CD4-positive, alpha-beta T cell treated with Interleukin-15 for 1 hour (primary cell): ENCODE data around the gene ATAD1.
"Not testable (repeated sequence)": the region's sequence is repeated elsewhere in the genome, so short reads cannot be mapped to it uniquely, and the experiment has no call there.

Experiments used
- DNase-seq: peaks from one replicate; pipeline ENCODE4 v3.0.0-alpha.2; 2020

The ATAD1 gene

GRCh38 chr10:87845624-87845998 is 27.6 kb upstream of the ATAD1 start:
- no peak for DNase-seq

- DNase-seq = no peak
These were observed 27.0 kb upstream of the ATAD1 start for GRCh38 chr10:87844837-87845623.

- DNase-seq = no peak
These were observed 25.7 kb upstream of the ATAD1 start for GRCh38 chr10:87843714-87844113.

GRCh38 chr10:87842776-87843497 is 24.9 kb upstream of the ATAD1 start:
- no peak for DNase-seq

- DNase-seq = no peak
These were observed 24.2 kb upstream of the ATAD1 start for GRCh38 chr10:87842220-87842641.

- no peak for DNase-seq
These were observed 23.2 kb upstream of the ATAD1 start for GRCh38 chr10:87841186-87841585.

GRCh38 chr10:87838650-87839049 is 20.6 kb upstream of the ATAD1 start:
- no peak for DNase-seq

GRCh38 chr10:87837445-87837844 is 19.4 kb upstream of the ATAD1 start:
- DNase-seq = no peak

GRCh38 chr10:87836098-87836497 is 18.1 kb upstream of the ATAD1 start:
- DNase-seq = no peak

GRCh38 chr10:87829986-87830729 is 12.1 kb upstream of the ATAD1 start:
- no peak for DNase-seq

GRCh38 chr10:87829051-87829450 is 11.0 kb upstream of the ATAD1 start:
- not testable (repeated sequence) for DNase-seq

- no peak for DNase-seq
These were observed 9.7 kb upstream of the ATAD1 start for GRCh38 chr10:87827681-87828080.

- no peak for DNase-seq
These were observed 8.6 kb upstream of the ATAD1 start for GRCh38 chr10:87826653-87827052.

- no peak for DNase-seq
These were observed 1.2 kb upstream of the ATAD1 start for GRCh38 chr10:87819289-87819585.

GRCh38 chr10:87818505-87819288 is 671 bp upstream of the ATAD1 start:
- DNase-seq = peak; percentile 64

GRCh38 chr10:87816898-87817608 is 973 bp downstream of the ATAD1 start:
- DNase-seq = no peak

- no peak for DNase-seq
These were observed 1.7 kb downstream of the ATAD1 start for GRCh38 chr10:87816163-87816897.

- no peak for DNase-seq
These were observed 13.0 kb downstream of the ATAD1 start for GRCh38 chr10:87804939-87805569.

GRCh38 chr10:87803831-87804230 is 14.2 kb downstream of the ATAD1 start:
- DNase-seq = no peak

- DNase-seq = no peak
These were observed 14.7 kb downstream of the ATAD1 start for GRCh38 chr10:87803328-87803727.

- not testable (repeated sequence) for DNase-seq
These were observed 16.1 kb downstream of the ATAD1 start for GRCh38 chr10:87801813-87802435.
